T-helper 1 cell treated with Interleukin-12 subunit alpha and Interleukin-12 subunit beta and Interleukin-4 antibody, amounts not matched to agents 30 ng/mL and 1 ng/mL, for 36 hours (primary cell): ENCODE data around the gene COL19A1. TPM values are rescaled to one million over a fixed set of nuclear protein-coding genes. Genes with fewer than 3 reads are reported as not detected.

Source experiments
- intact Hi-C: fragments of 100-400 bp; cut with micrococcal nuclease; formaldehyde crosslinking; loops from one replicate; pipeline ENCODE4 v1.15.1; 2024
- total RNA-seq: library from RNA; stranded (reverse); gene quantifications from 2 replicates; pipeline ENCODE4 v1.2.3, GENCODE V29; 2022

COL19A1 gene
- not detected in 2 replicates for total RNA-seq

GRCh38 chr6:69866351-69866769 lies at the start of gene COL19A1:
COL19A1 (plus strand) TSS chr6:69866556; CDS start chr6:69879568, 13,012 bp downstream.
- intact Hi-C loops: loop anchor here (1.0 to 5.0 kb wide), 3 partner anchors 69 to 234 kb away; partner anchors contain the start of gene LMBRD1

- intact Hi-C loops: loop anchor here (1.0 kb wide), 4 partner anchors 8 to 51 kb away; no protein-coding TSS in a partner anchor
Measured at GRCh38 chr6:69816569-69816968, 49.8 kb upstream of the COL19A1 start.

GRCh38 chr6:69817358-69817757 lies 49.0 kb upstream of the COL19A1 start:
- intact Hi-C loops: no loop called here

GRCh38 chr6:69818223-69818930 lies 48.0 kb upstream of the COL19A1 start:
- intact Hi-C loops: no loop called here

DNA sequence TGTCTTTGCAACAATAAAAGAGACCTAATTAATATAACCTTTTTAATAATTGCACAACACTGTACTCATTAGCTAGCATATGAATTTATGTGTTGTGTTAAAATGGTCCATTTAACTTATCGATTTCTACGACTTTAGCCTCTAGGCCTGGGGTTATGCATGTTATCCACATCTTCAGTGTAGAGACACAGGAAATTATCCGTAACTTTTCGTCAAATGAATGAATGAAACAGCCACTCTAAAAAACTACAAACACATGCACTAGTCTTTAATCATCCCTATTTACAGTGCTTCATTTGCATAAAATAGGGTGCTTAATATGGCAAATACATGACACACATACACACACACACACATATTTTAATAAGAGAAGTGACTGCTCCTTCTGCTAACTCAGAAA lies 47.2 kb upstream of the COL19A1 start:
- intact Hi-C loops: no loop called here

- intact Hi-C loops: no loop called here
Measured at GRCh38 chr6:69820018-69820417, 46.3 kb upstream of the COL19A1 start.

- intact Hi-C loops: no loop called here
Measured at GRCh38 chr6:69820438-69820837, 45.9 kb upstream of the COL19A1 start.

- intact Hi-C loops: loop anchor here (1.0 kb wide), 1 partner anchor 8 kb away; no protein-coding TSS in a partner anchor
Measured at GRCh38 chr6:69824355-69824754, 42.0 kb upstream of the COL19A1 start.

GRCh38 chr6:69825904-69826303 lies 40.5 kb upstream of the COL19A1 start:
- intact Hi-C loops: no loop called here

DNA sequence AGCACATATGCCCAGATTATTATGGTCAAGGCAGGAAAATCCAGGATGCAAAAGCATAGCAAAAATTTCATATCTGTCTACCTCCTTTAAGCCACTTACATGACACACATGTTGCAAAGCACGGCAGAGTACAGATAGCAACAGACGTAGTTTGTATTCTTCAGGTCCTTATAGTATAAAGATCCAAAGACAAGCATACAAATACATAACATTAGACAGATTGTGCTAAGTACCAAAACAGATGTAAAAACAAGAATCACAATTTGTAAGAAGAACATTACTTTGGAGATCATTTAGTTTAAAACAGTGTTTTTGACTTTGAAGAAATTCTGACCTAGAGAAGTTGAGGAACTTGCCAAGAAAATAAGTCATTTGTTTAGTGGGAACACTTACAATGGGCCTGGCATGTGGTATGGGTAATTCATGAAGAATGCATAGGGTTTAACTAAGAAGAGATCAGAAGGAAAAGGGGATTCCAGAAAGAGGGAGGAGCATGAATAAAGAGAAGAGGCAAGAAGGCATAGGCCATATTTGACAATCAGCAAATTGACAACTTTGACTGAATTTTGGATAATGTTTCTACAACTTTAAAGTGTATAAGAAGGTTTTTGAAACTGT lies 39.0 kb upstream of the COL19A1 start:
- intact Hi-C loops: no loop called here

- intact Hi-C loops: no loop called here
Measured at GRCh38 chr6:69832558-69832957, 33.8 kb upstream of the COL19A1 start.

DNA sequence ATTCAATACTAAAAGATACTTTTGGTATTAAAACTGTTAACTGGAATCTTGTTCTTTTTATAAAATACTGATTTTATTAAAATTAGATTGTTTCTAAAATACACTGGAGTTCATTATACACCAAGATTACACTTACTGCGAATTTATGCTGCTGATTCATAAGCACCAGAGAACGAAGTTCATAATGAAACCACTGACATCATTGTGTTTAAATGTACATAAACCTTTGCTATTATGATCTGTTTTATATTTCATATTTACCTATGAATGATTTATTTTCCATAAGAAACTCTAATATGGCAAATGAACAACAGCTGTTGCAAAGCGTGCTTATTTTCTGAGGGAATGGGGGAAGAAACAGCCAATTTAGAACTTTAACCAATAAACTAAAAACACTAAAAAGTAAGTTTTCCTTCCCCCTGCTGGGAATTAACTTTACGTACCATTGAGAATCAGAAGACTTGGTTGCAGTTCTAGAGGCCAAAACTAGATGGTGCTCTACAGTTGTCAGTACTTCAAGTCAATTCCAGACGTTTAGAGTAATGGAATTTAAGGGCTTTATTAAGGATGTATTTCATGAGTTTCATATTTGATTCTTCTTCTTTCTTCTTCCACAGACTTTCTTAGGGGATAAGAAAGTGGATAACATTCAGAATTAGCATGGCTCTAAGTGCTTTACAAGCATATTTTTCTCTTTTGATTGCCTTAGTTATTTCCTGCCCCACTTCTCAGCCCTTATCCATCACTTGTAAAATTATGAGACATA lies 30.8 kb upstream of the COL19A1 start:
- intact Hi-C loops: loop anchor here (1.0 kb wide), 5 partner anchors 19 to 331 kb away; no protein-coding TSS in a partner anchor

- intact Hi-C loops: no loop called here
Measured at GRCh38 chr6:69841862-69842261, 24.5 kb upstream of the COL19A1 start.

GRCh38 chr6:69843189-69843588 lies 23.2 kb upstream of the COL19A1 start:
- intact Hi-C loops: no loop called here

DNA sequence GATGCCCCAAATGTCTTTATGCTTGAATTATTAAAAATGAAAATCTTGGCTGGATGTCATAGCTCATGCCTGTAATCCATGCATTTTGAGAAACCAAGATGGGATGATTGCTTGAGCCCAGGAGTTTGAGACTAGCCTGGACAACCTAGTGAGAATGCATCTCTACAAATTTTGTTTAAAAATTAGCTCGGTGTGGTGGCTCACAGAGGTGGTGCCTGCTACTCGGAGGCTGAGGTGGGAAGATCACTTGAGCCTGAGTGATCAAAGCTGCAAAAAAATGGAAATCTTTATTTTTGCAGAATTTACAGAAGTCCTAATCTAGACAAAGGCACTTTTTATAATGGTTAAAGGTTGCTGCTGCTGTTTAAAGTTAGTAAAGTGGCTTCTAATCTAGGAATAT lies 20.0 kb upstream of the COL19A1 start:
- intact Hi-C loops: no loop called here

DNA sequence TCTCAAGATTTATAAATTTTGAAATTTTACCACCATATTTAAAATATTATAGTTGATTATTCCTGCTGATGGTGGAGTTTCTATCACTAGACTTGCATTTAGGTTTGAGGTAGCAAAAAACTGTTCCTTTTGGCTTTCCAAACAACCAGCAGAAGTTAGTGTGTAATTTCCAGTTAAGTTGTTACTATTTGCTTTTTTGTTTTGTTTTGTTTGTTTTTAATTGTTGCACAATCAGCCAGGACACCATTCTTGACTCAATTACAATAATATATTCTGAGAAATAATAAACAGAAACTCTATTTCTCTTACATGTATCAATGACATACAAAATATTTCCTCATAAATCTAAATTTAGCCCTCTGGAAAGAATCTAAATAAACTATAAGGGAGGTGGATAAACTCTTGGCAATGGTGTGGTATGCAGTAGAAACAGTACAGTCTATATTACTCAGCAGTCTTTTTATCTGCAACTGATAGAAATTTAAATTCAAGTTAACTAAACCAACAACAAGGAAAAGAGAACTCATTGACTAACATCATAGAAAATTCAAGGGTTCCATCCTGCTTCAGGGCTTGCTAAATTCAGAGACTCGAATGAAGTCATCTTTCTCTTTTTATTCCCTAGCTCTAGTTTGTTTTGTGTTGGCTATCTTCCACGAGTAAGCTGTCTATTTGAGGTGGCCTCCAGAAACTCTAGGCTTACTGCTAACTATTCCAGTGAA lies 19.4 kb upstream of the COL19A1 start:
- intact Hi-C loops: no loop called here

GRCh38 chr6:69847492-69847788 lies 18.9 kb upstream of the COL19A1 start:
- intact Hi-C loops: no loop called here

DNA sequence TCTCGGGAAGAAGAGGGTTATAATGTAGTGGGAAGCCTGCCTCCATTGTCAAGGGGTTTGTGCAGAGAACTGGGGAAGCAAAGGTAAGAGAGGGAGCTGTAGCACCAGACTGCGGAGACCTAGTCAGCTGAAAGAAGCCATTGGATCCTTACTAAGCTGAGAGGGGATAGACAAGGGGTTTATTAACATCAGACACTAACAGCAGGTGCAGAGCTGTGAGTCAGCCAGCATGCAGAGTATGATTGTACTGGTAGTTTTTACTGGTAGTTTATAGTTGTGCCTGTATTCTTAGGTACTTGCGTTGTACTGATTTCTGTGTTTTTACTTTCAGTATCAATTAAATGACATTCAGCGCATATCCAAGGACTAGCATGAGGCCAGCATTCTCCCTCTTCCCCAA lies 17.8 kb upstream of the COL19A1 start:
- intact Hi-C loops: no loop called here

DNA sequence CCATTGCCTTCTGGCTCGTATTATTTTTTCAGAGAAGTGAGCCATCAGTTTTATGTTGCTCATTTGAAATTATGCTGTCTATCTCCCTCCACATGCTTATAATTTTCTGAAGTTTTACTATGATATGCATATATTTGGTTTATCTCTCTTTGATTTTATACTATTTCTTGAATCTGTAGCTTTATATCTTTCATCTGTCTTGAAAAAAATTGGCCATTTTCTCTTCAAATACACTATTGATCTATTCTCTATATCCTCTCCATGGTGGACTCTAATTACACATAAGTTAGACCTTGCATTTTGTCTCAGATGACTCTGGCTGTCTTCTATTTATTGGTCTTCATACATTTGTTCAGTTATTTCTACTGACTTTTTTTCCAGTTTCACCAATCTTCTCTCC lies 13.7 kb upstream of the COL19A1 start:
- intact Hi-C loops: no loop called here

DNA sequence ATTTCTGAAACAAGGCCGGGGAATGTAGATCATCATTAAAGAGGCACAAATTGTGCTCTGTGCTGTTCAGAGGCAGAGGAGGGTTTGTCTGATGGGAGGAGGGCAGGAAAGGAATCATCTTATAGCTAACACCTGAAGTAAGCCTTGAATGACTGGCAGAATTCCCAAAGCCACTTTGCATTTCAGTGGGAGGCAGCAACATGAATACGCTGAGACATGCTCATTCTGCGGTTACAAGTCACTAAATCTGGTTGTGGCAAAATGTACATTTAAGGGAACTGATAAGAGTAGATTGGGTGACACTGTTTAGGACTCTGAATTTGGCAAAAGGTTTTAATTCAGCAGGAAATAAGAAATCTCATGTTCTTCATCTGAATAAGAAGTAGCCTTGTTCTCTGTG lies 4.4 kb upstream of the COL19A1 start:
- intact Hi-C loops: no loop called here

GRCh38 chr6:69863766-69864165 lies 2.6 kb upstream of the COL19A1 start:
- intact Hi-C loops: no loop called here
